ENCODE measurements around the gene PHF14.
"Not testable (repeated sequence)": the region's sequence is repeated elsewhere in the genome, so short reads cannot be mapped to it uniquely, and the experiment has no call there.

GRCh38 chr7:10965016-10965415, 8.7 kb upstream of the PHF14 start:
- TF ChIP-seq, protein P1, sequence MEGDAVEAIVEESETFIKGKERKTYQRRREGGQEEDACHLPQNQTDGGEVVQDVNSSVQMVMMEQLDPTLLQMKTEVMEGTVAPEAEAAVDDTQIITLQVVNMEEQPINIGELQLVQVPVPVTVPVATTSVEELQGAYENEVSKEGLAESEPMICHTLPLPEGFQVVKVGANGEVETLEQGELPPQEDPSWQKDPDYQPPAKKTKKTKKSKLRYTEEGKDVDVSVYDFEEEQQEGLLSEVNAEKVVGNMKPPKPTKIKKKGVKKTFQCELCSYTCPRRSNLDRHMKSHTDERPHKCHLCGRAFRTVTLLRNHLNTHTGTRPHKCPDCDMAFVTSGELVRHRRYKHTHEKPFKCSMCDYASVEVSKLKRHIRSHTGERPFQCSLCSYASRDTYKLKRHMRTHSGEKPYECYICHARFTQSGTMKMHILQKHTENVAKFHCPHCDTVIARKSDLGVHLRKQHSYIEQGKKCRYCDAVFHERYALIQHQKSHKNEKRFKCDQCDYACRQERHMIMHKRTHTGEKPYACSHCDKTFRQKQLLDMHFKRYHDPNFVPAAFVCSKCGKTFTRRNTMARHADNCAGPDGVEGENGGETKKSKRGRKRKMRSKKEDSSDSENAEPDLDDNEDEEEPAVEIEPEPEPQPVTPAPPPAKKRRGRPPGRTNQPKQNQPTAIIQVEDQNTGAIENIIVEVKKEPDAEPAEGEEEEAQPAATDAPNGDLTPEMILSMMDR (IDR thresholded peaks at IDR 0.05) = not testable (repeated sequence)
- TF ChIP-seq POLR2AphosphoS5, POLR2A, EP300 (IDR thresholded peaks at IDR 0.05): not testable (repeated sequence)
